Measurements from ENCODE around the gene MTG2.

- TF ChIP-seq CTCF (IDR thresholded peaks at IDR 0.05) (no peak), POLR2A (IDR thresholded peaks at IDR 0.05) (no peak)
Observed at GRCh38 chr20:62202083-62202395, 19.2 kb downstream of the MTG2 start.
